NT2/D1 (cell line): ENCODE measurements around the gene NRXN3.

Experiments used
- DNase-seq: peaks from one replicate; pipeline ENCODE4 v3.0.0-alpha.2; 2011; ENCODE audit warnings: low read depth, low spot score
- H3K27me3 ChIP-seq: 2 replicates; pipeline ENCODE4 v1.6.0; 2011; ENCODE audit warnings: mild to moderate bottlenecking; ENCODE audit not compliant: insufficient read length, insufficient read depth
- H3K36me3 ChIP-seq: 2 replicates; pipeline ENCODE4 v1.6.1; 2011; ENCODE audit warnings: mild to moderate bottlenecking, low read length, mixed read lengths; ENCODE audit not compliant: insufficient read depth, insufficient read length
- H3K4me1 ChIP-seq: 2 replicates; pipeline ENCODE4 v1.5.1; 2011; ENCODE audit not compliant: insufficient read depth, insufficient read length
- H3K4me3 ChIP-seq: 2 replicates; pipeline ENCODE4 v1.5.1; 2011; ENCODE audit warnings: low read depth; ENCODE audit not compliant: insufficient read length
- H3K9ac ChIP-seq: 2 replicates; pipeline ENCODE4 v1.6.0; 2011; ENCODE audit warnings: low read depth; ENCODE audit not compliant: insufficient read length
- H3K9me3 ChIP-seq: 2 replicates; pipeline ENCODE4 v1.5.1; 2011; ENCODE audit warnings: mild to moderate bottlenecking, low read length; ENCODE audit not compliant: insufficient read depth
- SUZ12 ChIP-seq: IDR thresholded peaks from 2 replicates; pipeline ENCODE4 v1.6.1; 2011; ENCODE audit not compliant: insufficient read length, insufficient read depth; ENCODE audit errors: extremely low read depth
- YY1 ChIP-seq: IDR thresholded peaks from 2 replicates; pipeline ENCODE4 v1.6.1; 2011; ENCODE audit not compliant: insufficient read length, insufficient read depth
- ZNF274 ChIP-seq: IDR thresholded peaks from 2 replicates; pipeline ENCODE4 v1.6.1; 2011; ENCODE audit warnings: mild to moderate bottlenecking, low read depth, low read length

The NRXN3 gene

GRCh38 chr14:78638926-78639325, 468.8 kb downstream of the NRXN3 start:
- no peaks in the 10 kb centered on the region for H3K4me1 ChIP-seq
- no peak for DNase-seq

GRCh38 chr14:78644824-78645559, 474.8 kb downstream of the NRXN3 start:
- no peak for TF ChIP-seq YY1
- TF ChIP-seq SUZ12 = no peak
- no peak for TF ChIP-seq ZNF274
- Histone ChIP-seq H3K9me3 (no peaks in the 10 kb centered on the region), H3K27me3 (no peaks in the 10 kb centered on the region), H3K4me3 (no peak overlapping the region), H3K4me1 (no peaks in the 10 kb centered on the region), H3K36me3 (no peaks in the 10 kb centered on the region), H3K9ac (no peak overlapping the region)
- DNase-seq = no peak

More at GRCh38 chr14:78638926-78639325, 468.8 kb downstream of the NRXN3 start:
- no peaks in the 10 kb centered on the region for H3K27me3 ChIP-seq
- H3K9me3 ChIP-seq = no peaks in the 10 kb centered on the region
- no peak overlapping the region for H3K9ac ChIP-seq
- TF ChIP-seq ZNF274 (no peak), SUZ12 (no peak), YY1 (no peak)
- no peaks in the 10 kb centered on the region for H3K36me3 ChIP-seq
- H3K4me3 ChIP-seq = no peak overlapping the region

GRCh38 chr14:78652727-78653126, 482.6 kb downstream of the NRXN3 start:
- H3K27me3 ChIP-seq = no peaks in the 10 kb centered on the region

GRCh38 chr14:78653173-78653572, 483.0 kb downstream of the NRXN3 start:
- H3K36me3 ChIP-seq = no peaks in the 10 kb centered on the region
- no peaks in the 10 kb centered on the region for H3K9me3 ChIP-seq
- no peak overlapping the region for H3K4me3 ChIP-seq
- no peaks in the 10 kb centered on the region for H3K4me1 ChIP-seq
- no peak for DNase-seq
- H3K27me3 ChIP-seq = no peaks in the 10 kb centered on the region
- TF ChIP-seq ZNF274 = no peak
- TF ChIP-seq YY1 = no peak
- TF ChIP-seq SUZ12 = no peak
- H3K9ac ChIP-seq = no peak overlapping the region

More at GRCh38 chr14:78652727-78653126, 482.6 kb downstream of the NRXN3 start:
- no peak for DNase-seq
- H3K4me3 ChIP-seq = no peak overlapping the region
- H3K9ac ChIP-seq = no peak overlapping the region
- H3K4me1 ChIP-seq = no peaks in the 10 kb centered on the region
- no peaks in the 10 kb centered on the region for H3K36me3 ChIP-seq
- no peaks in the 10 kb centered on the region for H3K9me3 ChIP-seq
- no peak for TF ChIP-seq SUZ12
- TF ChIP-seq YY1 = no peak
- no peak for TF ChIP-seq ZNF274

GRCh38 chr14:78657451-78657850, 487.3 kb downstream of the NRXN3 start:
- H3K4me1 ChIP-seq = no peaks in the 10 kb centered on the region
- no peak for TF ChIP-seq ZNF274
- no peak for TF ChIP-seq YY1
- no peak overlapping the region for H3K9ac ChIP-seq
- no peaks in the 10 kb centered on the region for H3K36me3 ChIP-seq
- DNase-seq = no peak
- no peaks in the 10 kb centered on the region for H3K9me3 ChIP-seq
- H3K27me3 ChIP-seq = no peaks in the 10 kb centered on the region
- no peak overlapping the region for H3K4me3 ChIP-seq

- Histone ChIP-seq H3K4me3 (no peak overlapping the region), H3K9ac (no peak overlapping the region), H3K4me1 (no peaks in the 10 kb centered on the region), H3K27me3 (no peaks in the 10 kb centered on the region), H3K9me3 (no peaks in the 10 kb centered on the region), H3K36me3 (no peaks in the 10 kb centered on the region)
- no peak for TF ChIP-seq YY1
- no peak for TF ChIP-seq SUZ12
- TF ChIP-seq ZNF274 = no peak
- no peak for DNase-seq
These were observed 494.7 kb downstream of the NRXN3 start for GRCh38 chr14:78664841-78665240.

- Histone ChIP-seq H3K9ac (no peak overlapping the region), H3K4me1 (no peaks in the 10 kb centered on the region), H3K9me3 (no peaks in the 10 kb centered on the region), H3K27me3 (no peaks in the 10 kb centered on the region), H3K36me3 (no peaks in the 10 kb centered on the region), H3K4me3 (no peak overlapping the region)
- DNase-seq = no peak
- TF ChIP-seq ZNF274 (no peak), YY1 (no peak), SUZ12 (no peak)
These were observed 496.3 kb downstream of the NRXN3 start for GRCh38 chr14:78666336-78667056.
